Prostate gland (tissue), 2 donors: ENCODE measurements around the gene SLC22A3.

Source experiments
- POLR2AphosphoS5 ChIP-seq: sonication (generic); formaldehyde crosslinking; IDR thresholded peaks from one replicate; pipeline ENCODE4 v1.6.1; 2017; ENCODE audit warnings: antibody characterized with exemption
- TF ChIP-seq, protein P1 (sequence below), 4 experiments: fragments of 200-600 bp in 2 of 4; fragments of 450-650 bp in 2 of 4; sonication (generic) in 2 of 4; IDR thresholded peaks; 1 replicate in 3 of 4; 2 replicates in 1 of 4; pipeline ENCODE4 v1.5.1; 2016 to 2019; ENCODE audit warnings: antibody characterized with exemption in 4 of 4, mild to moderate bottlenecking in 2 of 4, moderate library complexity in 2 of 4

DNA sequence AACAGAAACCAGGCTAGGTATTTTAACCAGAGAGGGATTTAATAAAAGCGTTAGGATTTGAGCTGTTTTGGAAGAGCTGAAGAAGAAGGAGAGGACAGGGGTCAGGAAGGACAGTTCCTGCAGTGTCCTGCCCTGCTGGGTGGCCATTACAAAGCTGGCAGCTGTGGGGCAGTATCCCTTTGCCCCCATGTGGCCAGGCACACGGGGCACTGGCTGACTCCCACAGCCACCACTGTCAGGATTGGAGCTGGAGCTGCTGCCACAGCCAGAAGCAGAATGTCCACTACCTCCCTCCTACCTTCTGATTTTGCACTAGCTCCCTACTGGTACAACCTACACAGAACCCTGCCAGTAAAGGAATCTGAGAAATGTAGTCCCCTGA, 46.5 kb downstream of the SLC22A3 start:
- TF ChIP-seq, protein P1, sequence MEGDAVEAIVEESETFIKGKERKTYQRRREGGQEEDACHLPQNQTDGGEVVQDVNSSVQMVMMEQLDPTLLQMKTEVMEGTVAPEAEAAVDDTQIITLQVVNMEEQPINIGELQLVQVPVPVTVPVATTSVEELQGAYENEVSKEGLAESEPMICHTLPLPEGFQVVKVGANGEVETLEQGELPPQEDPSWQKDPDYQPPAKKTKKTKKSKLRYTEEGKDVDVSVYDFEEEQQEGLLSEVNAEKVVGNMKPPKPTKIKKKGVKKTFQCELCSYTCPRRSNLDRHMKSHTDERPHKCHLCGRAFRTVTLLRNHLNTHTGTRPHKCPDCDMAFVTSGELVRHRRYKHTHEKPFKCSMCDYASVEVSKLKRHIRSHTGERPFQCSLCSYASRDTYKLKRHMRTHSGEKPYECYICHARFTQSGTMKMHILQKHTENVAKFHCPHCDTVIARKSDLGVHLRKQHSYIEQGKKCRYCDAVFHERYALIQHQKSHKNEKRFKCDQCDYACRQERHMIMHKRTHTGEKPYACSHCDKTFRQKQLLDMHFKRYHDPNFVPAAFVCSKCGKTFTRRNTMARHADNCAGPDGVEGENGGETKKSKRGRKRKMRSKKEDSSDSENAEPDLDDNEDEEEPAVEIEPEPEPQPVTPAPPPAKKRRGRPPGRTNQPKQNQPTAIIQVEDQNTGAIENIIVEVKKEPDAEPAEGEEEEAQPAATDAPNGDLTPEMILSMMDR (IDR thresholded peaks at IDR 0.05): no peak
- no peak for TF ChIP-seq POLR2AphosphoS5
